ENCODE data around the gene STK11IP. TPM values are rescaled to one million over a fixed set of nuclear protein-coding genes. Genes with fewer than 3 reads are reported as not detected.

The STK11IP gene
- polyA plus RNA-seq, 4 donors = 20.4 to 38.9 (median 23.2) TPM

DNA sequence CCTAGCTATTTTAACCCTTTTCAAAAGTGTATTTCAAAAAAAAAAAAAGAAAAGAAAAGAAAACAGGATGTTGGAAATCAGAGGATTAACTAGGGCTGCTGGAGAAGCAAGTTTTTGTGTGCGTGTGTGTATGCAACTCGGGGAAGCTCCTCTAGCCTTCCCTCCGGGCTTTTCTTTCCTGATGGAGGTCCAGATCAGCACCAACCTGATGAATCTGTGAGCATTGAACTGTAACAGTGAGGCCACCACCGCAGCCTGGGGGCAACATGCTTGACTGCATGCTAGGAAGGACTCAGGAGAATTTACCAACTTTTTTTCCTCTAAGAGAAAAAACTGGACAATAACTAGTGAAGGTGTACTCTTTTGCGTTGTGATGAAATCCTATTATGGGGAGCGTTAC, 28.6 kb upstream of the STK11IP start:
- Histone ChIP-seq H3K4me1 (ENCODE audit: control insufficient read depth in 3 of 3, insufficient read depth in 2 of 3, low read depth in 1 of 3, low read length in 2 of 3) (peaks cover 0 to 15% (median 0%) of the 10 kb centered on the region in 3 donors), H3K9me3 (ENCODE audit: control insufficient read depth in 2 of 2, insufficient read depth in 1 of 2, low read depth in 1 of 2, low read length in 1 of 2) (no peaks in the 10 kb centered on the region), H3K27ac (ENCODE audit: low read depth in 1 of 3, low read length in 2 of 3) (no peak overlapping the region), H3K4me3 (ENCODE audit: low read depth in 1 of 3, low read length in 3 of 3) (no peak overlapping the region), H3K36me3 (ENCODE audit: control insufficient read depth in 3 of 3, insufficient read depth in 2 of 3, low read depth in 1 of 3, low read length in 3 of 3) (peaks cover 0 to 41% (median 0%) of the 10 kb centered on the region in 3 donors), H3K27me3 (ENCODE audit: control insufficient read depth in 3 of 3, insufficient read depth in 3 of 3, low read length in 3 of 3) (peaks cover 0 to 3% (median 0%) of the 10 kb centered on the region in 3 donors)
- no peak for FAIRE-seq
- 93 to 94% (median 93%) methylated on average over 6 of the region's 6 CpGs for WGBS, 3 donors
- DNase-seq = no peak

DNA sequence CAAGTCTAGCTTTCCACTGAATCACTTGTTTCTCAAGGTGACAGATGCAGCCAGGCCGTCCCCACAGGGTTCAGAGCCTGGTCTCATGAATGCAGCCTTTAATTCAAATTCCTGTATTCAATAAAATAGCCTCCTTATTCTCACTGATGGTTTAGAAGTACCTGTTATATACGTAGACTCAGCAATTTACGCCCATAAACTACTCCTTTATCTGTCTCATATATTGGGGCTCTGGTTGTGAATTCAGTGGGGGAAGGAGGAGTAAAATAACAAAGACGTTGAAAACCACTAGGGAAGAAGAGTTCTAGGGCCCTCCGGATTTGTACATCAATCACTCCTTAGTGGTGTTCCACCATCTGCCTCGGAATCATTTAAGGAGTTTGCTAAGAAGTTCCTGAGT, 28.0 kb upstream of the STK11IP start:
- Histone ChIP-seq H3K4me3 (ENCODE audit: low read depth in 1 of 3, low read length in 3 of 3) (peak overlapping the region in 1 of 3 donors; percentile 57), H3K9me3 (ENCODE audit: control insufficient read depth in 2 of 2, insufficient read depth in 1 of 2, low read depth in 1 of 2, low read length in 1 of 2) (no peaks in the 10 kb centered on the region), H3K4me1 (ENCODE audit: control insufficient read depth in 3 of 3, insufficient read depth in 2 of 3, low read depth in 1 of 3, low read length in 2 of 3) (peaks cover 0 to 15% (median 0%) of the 10 kb centered on the region in 3 donors), H3K27ac (ENCODE audit: low read depth in 1 of 3, low read length in 2 of 3) (no peak overlapping the region), H3K36me3 (ENCODE audit: control insufficient read depth in 3 of 3, insufficient read depth in 2 of 3, low read depth in 1 of 3, low read length in 3 of 3) (peaks cover 0 to 37% (median 0%) of the 10 kb centered on the region in 3 donors), H3K27me3 (ENCODE audit: control insufficient read depth in 3 of 3, insufficient read depth in 3 of 3, low read length in 3 of 3) (peaks cover 0 to 3% (median 0%) of the 10 kb centered on the region in 3 donors)
- DNase-seq = no peak
- WGBS, 3 donors = 85 to 89% (median 86%) methylated on average over 6 of the region's 6 CpGs
- no peak for FAIRE-seq

DNA sequence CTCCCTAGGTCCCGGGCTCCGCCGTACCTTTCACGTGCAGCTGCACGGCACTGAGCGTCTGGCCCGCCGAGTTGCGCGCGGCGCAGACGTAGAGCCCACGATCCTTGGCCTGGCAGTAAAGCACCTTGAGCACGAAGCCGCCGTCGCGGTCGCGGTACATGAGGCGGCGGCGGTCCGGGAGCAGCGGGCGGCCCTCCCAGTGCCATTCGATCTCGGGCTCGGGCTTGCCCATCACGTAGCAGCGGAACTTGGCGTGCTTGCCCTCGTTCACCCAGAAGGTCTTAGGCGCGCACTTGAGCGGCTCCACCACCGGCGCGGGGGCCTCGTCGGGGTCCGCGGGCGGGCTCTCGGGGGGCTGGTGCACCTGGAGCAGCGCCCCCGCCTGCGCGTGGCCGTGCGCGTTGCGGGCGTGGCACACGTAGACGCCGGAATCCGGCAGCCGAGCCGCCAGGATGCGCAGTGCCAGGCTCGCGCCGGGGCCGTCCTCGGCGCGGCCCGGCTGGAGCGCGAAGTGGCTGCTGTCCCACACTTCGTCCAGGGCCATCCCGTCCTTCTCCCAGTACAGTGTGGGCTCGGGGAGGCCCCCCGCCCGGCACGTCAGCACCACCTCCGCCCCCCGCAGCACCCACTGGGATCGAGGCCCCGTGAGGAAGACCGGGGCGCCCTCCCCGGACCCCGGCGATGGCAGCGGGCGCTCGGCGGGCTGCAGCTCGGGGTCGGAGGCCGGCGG, 27.3 kb upstream of the STK11IP start:
- Histone ChIP-seq H3K4me3 (ENCODE audit: low read depth in 1 of 3, low read length in 3 of 3) (peak overlapping the region; percentile 38 to 57 (median 54)), H3K27me3 (ENCODE audit: control insufficient read depth in 3 of 3, insufficient read depth in 3 of 3, low read length in 3 of 3) (peaks cover 0 to 5% (median 0%) of the 10 kb centered on the region in 3 donors), H3K36me3 (ENCODE audit: control insufficient read depth in 3 of 3, insufficient read depth in 2 of 3, low read depth in 1 of 3, low read length in 3 of 3) (peaks cover 0 to 29% (median 0%) of the 10 kb centered on the region in 3 donors), H3K27ac (ENCODE audit: low read depth in 1 of 3, low read length in 2 of 3) (peak overlapping the region in 2 of 3 donors; percentile 28 to 57), H3K9me3 (ENCODE audit: control insufficient read depth in 2 of 2, insufficient read depth in 1 of 2, low read depth in 1 of 2, low read length in 1 of 2) (no peaks in the 10 kb centered on the region), H3K4me1 (ENCODE audit: control insufficient read depth in 3 of 3, insufficient read depth in 2 of 3, low read depth in 1 of 3, low read length in 2 of 3) (peaks cover 0 to 15% (median 0%) of the 10 kb centered on the region in 3 donors)
- FAIRE-seq (no peak), DNase-seq (peak in 1 of 2 donors; percentile 72)
- WGBS, 3 donors = 15 to 19% (median 17%) methylated on average over 57 to 95 of the region's 95 CpGs

DNA sequence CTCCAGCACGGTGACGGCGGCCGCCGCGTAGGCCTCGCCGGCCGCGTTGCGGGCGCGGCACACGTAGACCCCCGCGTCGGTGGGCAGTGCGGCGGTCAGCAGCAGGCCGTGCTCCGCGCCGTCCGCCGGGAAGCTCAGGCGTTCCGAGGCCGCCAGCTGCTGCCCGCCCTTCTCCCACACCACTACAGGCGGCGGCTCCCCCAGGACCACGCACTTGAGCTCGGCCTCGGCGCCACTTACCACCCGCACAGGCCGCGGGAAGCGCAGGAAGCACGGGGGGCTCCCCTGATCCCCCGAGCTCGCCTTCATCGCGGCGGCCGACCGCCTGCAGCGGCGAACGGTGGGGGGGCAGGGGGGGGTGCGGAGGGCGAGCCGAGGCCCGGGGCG, 26.7 kb upstream of the STK11IP start:
- H3K4me3 ChIP-seq (ENCODE audit: low read depth in 1 of 3, low read length in 3 of 3) = peak overlapping the region; percentile 38 to 57 (median 54)
- FAIRE-seq (no peak), DNase-seq (peak in 1 of 2 donors; percentile 70)
- H3K9me3 ChIP-seq (ENCODE audit: control insufficient read depth in 2 of 2, insufficient read depth in 1 of 2, low read depth in 1 of 2, low read length in 1 of 2) = no peaks in the 10 kb centered on the region
- peaks cover 0 to 5% (median 3%) of the 10 kb centered on the region in 3 donors for H3K27me3 ChIP-seq (ENCODE audit: control insufficient read depth in 3 of 3, insufficient read depth in 3 of 3, low read length in 3 of 3)
- H3K4me1 ChIP-seq (ENCODE audit: control insufficient read depth in 3 of 3, insufficient read depth in 2 of 3, low read depth in 1 of 3, low read length in 2 of 3) = peaks cover 0 to 15% (median 0%) of the 10 kb centered on the region in 3 donors
- H3K36me3 ChIP-seq (ENCODE audit: control insufficient read depth in 3 of 3, insufficient read depth in 2 of 3, low read depth in 1 of 3, low read length in 3 of 3) = peaks cover 0 to 29% (median 0%) of the 10 kb centered on the region in 3 donors
- H3K27ac ChIP-seq (ENCODE audit: low read depth in 1 of 3, low read length in 2 of 3) = peak overlapping the region in 2 of 3 donors; percentile 57 to 81
- WGBS, 3 donors = 0 to 2% (median 2%) methylated on average over 18 to 55 of the region's 55 CpGs

DNA sequence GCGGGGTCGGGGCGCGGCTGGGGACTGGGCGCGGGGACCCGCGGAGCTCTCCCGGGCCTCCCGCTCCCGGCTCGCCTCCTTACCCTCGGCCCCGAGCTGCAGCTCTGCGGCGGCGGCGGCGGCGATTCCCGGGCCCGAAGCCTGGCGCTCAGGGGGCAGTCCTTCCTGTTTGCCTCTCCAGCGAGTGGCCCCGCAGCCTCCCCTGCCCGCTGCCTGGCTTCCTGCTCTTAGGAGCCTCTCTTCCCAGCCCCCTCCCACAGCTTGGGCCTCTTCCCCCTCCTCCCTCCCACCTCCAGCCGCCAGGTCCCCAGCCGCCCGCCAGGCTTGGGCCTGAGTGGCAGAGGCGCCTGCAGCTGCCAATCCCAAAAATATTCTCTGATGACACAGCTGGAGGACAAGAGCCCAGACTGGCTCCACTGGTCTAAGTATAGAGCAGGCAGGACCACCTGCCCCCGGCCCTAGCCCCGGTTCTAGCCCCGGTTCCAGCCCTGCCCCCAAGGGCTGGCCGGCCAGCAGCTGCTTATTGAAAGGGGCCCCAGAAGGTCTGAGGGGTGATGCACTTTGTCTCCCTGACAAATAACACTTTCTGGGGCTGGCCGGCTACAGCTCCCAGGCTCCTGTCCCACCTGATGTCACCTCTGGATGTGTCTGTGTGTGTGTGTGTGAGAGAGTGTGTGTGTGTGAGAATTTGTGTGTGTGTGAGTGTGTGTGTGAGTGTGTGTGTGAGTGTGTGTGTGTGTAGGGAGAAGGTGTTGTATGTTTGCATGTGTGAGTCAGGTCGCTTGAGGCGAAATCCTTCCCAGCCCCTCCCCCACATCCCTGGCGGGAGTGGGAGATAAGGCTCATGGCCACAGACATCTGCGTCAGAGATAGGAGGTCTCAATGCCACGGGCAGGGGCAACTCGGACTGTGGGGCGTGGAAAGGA, 26.1 kb upstream of the STK11IP start, which contains the start of gene OBSL1:
OBSL1 (minus strand) TSS at position 229 of the 926 bp plus-strand sequence. CDS start 307 bp downstream, outside the sequence.
- DNase-seq (peak in 1 of 2 donors; percentile 85), FAIRE-seq (no peak)
- H3K36me3 ChIP-seq (ENCODE audit: control insufficient read depth in 3 of 3, insufficient read depth in 2 of 3, low read depth in 1 of 3, low read length in 3 of 3) = peaks cover 0 to 24% (median 0%) of the 10 kb centered on the region in 3 donors
- H3K4me3 ChIP-seq (ENCODE audit: low read depth in 1 of 3, low read length in 3 of 3) = peak within 1 kb of the TSS; percentile 38 to 57 (median 54)
- peak within 1 kb of the TSS in 2 of 3 donors; percentile 57 to 81 for H3K27ac ChIP-seq (ENCODE audit: low read depth in 1 of 3, low read length in 2 of 3)
- H3K4me1 ChIP-seq (ENCODE audit: control insufficient read depth in 3 of 3, insufficient read depth in 2 of 3, low read depth in 1 of 3, low read length in 2 of 3) = peaks cover 0 to 18% (median 0%) of the 10 kb centered on the region in 3 donors
- H3K9me3 ChIP-seq (ENCODE audit: control insufficient read depth in 2 of 2, insufficient read depth in 1 of 2, low read depth in 1 of 2, low read length in 1 of 2) = no peaks in the 10 kb centered on the region
- peaks cover 0 to 5% (median 5%) of the 10 kb centered on the region in 3 donors for H3K27me3 ChIP-seq (ENCODE audit: control insufficient read depth in 3 of 3, insufficient read depth in 3 of 3, low read length in 3 of 3)
- WGBS, 3 donors = 3 to 8% (median 8%) methylated on average over 16 to 42 of the region's 42 CpGs

DNA sequence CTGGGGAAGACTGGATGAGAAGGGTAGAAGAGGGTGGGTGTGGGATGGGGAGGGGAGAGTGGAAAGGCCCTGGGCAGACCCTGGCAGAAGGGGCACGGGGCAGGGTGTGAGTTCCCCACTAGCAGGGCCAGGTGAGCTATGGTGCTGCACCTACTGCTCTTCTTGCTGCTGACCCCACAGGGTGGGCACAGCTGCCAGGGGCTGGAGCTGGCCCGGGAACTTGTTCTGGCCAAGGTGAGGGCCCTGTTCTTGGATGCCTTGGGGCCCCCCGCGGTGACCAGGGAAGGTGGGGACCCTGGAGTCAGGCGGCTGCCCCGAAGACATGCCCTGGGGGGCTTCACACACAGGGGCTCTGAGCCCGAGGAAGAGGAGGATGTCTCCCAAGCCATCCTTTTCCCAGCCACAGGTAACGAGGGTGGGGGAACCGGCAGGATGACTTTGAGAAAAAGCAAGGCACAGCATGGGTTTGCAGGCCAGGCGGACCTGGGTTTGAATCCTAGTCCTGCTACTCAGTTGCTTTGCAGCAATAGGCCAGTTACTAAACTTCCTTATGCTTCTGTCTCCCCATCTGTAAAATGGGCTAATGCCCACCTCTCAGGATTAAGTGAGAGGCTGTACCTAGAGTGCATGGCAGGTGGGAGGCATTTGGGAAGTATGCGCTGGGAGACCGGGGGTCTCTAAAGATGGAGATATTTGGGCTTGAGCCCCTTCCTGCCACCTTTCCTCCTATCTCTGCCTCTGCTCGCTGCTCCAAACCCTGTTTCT, 25.2 kb upstream of the STK11IP start, which contains the start of gene INHA:
INHA (plus strand) TSS at position 74 of the 765 bp plus-strand sequence; CDS start at position 139, 65 bp downstream.
- DNase-seq (no peak), FAIRE-seq (no peak)
- Histone ChIP-seq H3K9me3 (ENCODE audit: control insufficient read depth in 2 of 2, insufficient read depth in 1 of 2, low read depth in 1 of 2, low read length in 1 of 2) (no peaks in the 10 kb centered on the region), H3K27me3 (ENCODE audit: control insufficient read depth in 3 of 3, insufficient read depth in 3 of 3, low read length in 3 of 3) (peaks cover 0 to 8% (median 5%) of the 10 kb centered on the region in 3 donors), H3K4me3 (ENCODE audit: low read depth in 1 of 3, low read length in 3 of 3) (peak within 1 kb of the TSS; percentile 38 to 57 (median 54)), H3K4me1 (ENCODE audit: control insufficient read depth in 3 of 3, insufficient read depth in 2 of 3, low read depth in 1 of 3, low read length in 2 of 3) (peaks cover 0 to 27% (median 0%) of the 10 kb centered on the region in 3 donors), H3K27ac (ENCODE audit: low read depth in 1 of 3, low read length in 2 of 3) (peak within 1 kb of the TSS in 1 of 3 donors; percentile 81), H3K36me3 (ENCODE audit: control insufficient read depth in 3 of 3, insufficient read depth in 2 of 3, low read depth in 1 of 3, low read length in 3 of 3) (peaks cover 0 to 16% (median 0%) of the 10 kb centered on the region in 3 donors)
- WGBS, 3 donors = 75 to 85% (median 75%) methylated on average over 12 to 13 of the region's 13 CpGs

DNA sequence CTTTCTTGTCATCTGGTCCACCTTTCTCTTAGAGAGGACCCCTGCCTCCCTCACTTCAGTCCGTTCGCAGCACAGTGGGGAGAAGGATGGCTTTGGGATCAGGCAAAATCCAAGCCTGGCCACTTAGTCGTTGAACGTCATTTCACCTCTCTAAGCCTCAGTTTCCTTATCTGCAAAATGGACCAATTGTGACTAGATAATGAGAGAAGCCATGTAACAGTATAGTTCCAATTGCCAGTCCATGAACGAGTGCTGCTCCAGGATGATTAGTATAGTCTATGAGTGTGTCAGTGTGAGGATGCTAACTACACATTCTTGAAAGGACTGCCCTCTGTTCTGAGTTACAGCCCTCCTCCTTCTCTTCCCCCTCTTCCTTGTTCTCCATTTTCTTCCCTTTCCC, 24.5 kb upstream of the STK11IP start:
- Histone ChIP-seq H3K4me3 (ENCODE audit: low read depth in 1 of 3, low read length in 3 of 3) (no peak overlapping the region), H3K36me3 (ENCODE audit: control insufficient read depth in 3 of 3, insufficient read depth in 2 of 3, low read depth in 1 of 3, low read length in 3 of 3) (peaks cover 0 to 9% (median 0%) of the 10 kb centered on the region in 3 donors), H3K27me3 (ENCODE audit: control insufficient read depth in 3 of 3, insufficient read depth in 3 of 3, low read length in 3 of 3) (peaks cover 0 to 8% (median 5%) of the 10 kb centered on the region in 3 donors), H3K27ac (ENCODE audit: low read depth in 1 of 3, low read length in 2 of 3) (no peak overlapping the region), H3K4me1 (ENCODE audit: control insufficient read depth in 3 of 3, insufficient read depth in 2 of 3, low read depth in 1 of 3, low read length in 2 of 3) (peaks cover 0 to 27% (median 0%) of the 10 kb centered on the region in 3 donors), H3K9me3 (ENCODE audit: control insufficient read depth in 2 of 2, insufficient read depth in 1 of 2, low read depth in 1 of 2, low read length in 1 of 2) (no peaks in the 10 kb centered on the region)
- DNase-seq (no peak), FAIRE-seq (no peak)
- 72 to 79% (median 75%) methylated on average over 5 of the region's 5 CpGs for WGBS, 3 donors
